ENCODE data around the gene LRRC66. TPM values are rescaled to one million over a fixed set of nuclear protein-coding genes. Genes with fewer than 3 reads are reported as not detected.

Gene LRRC66
- total RNA-seq, 1 donor from 2014 or later: 0.25 TPM

DNA sequence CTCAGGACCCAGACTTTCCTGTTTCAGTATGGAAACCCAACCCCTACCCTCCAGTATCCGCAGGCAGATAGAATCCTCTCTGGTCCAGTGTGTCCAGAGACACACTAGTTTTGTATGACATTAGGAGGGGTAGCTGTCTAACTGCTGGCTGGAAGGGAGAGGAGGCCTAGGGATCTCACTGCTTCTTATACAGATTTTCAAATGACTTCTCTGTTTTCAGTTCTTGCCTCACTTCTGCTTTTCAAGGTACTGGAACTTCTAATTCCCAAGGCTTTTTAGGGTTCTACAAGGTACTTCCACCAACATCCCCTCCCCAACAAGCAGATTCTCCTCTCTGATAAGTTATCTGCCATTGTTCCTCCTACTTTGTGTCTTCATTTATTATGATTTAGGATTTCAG lies 11.8 kb upstream of the LRRC66 start:
- Histone ChIP-seq H3K27ac (replicated peaks) (no peak overlapping the region), H3K9me3 (replicated peaks) (no peaks in the 10 kb centered on the region), H3K36me3 (peaks cover 40% of the 10 kb centered on the region), H3K4me3 (no peak overlapping the region), H3K27me3 (ENCODE audit: low read depth) (no peaks in the 10 kb centered on the region), H3K4me1 (peaks cover 28% of the 10 kb centered on the region)
- no peak for TF ChIP-seq CTCF (IDR thresholded peaks at IDR 0.05; ENCODE audit: borderline replicate concordance)
- intact Hi-C loops (cut with micrococcal nuclease): loop anchor here (5.0 kb wide), 1 partner anchor 190 kb away; the partner anchor contains the start of gene DCUN1D4
- no peak for DNase-seq

- Histone ChIP-seq H3K4me1 (peaks cover 7% of the 10 kb centered on the region), H3K4me3 (no peak overlapping the region), H3K9me3 (replicated peaks) (no peaks in the 10 kb centered on the region), H3K27ac (replicated peaks) (no peak overlapping the region), H3K27me3 (ENCODE audit: low read depth) (no peaks in the 10 kb centered on the region), H3K36me3 (peaks cover 68% of the 10 kb centered on the region)
- DNase-seq: no peak
- intact Hi-C loops (cut with micrococcal nuclease): loop anchor here (5.0 kb wide), 1 partner anchor 142 kb away; no protein-coding TSS in a partner anchor
- no peak for TF ChIP-seq CTCF (IDR thresholded peaks at IDR 0.05; ENCODE audit: borderline replicate concordance)
These were observed 8.8 kb upstream of the LRRC66 start for GRCh38 chr4:52028970-52029369.

- no peaks in the 10 kb centered on the region for H3K9me3 ChIP-seq (replicated peaks)
- H3K4me1 ChIP-seq: no peaks in the 10 kb centered on the region
- no peaks in the 10 kb centered on the region for H3K27me3 ChIP-seq (ENCODE audit: low read depth)
- no peak overlapping the region for H3K27ac ChIP-seq (replicated peaks)
- H3K4me3 ChIP-seq: no peak overlapping the region
- peaks cover 45% of the 10 kb centered on the region for H3K36me3 ChIP-seq
- DNase-seq: no peak
- intact Hi-C loops (cut with micrococcal nuclease): no loop called here
- TF ChIP-seq CTCF (IDR thresholded peaks at IDR 0.05; ENCODE audit: borderline replicate concordance): no peak
These were observed 2.3 kb downstream of the LRRC66 start for GRCh38 chr4:52017814-52018213.

- Histone ChIP-seq H3K4me3 (no peak overlapping the region), H3K27me3 (ENCODE audit: low read depth) (no peaks in the 10 kb centered on the region), H3K27ac (replicated peaks) (no peak overlapping the region), H3K9me3 (replicated peaks) (no peaks in the 10 kb centered on the region), H3K36me3 (peaks cover 43% of the 10 kb centered on the region), H3K4me1 (no peaks in the 10 kb centered on the region)
- TF ChIP-seq CTCF (IDR thresholded peaks at IDR 0.05; ENCODE audit: borderline replicate concordance): no peak
- intact Hi-C loops (cut with micrococcal nuclease): no loop called here
- DNase-seq: no peak
These were observed 3.2 kb downstream of the LRRC66 start for GRCh38 chr4:52016981-52017380.

GRCh38 chr4:52015366-52015765 lies 4.8 kb downstream of the LRRC66 start:
- Histone ChIP-seq H3K27ac (replicated peaks) (no peak overlapping the region), H3K27me3 (ENCODE audit: low read depth) (no peaks in the 10 kb centered on the region), H3K4me3 (no peak overlapping the region), H3K4me1 (no peaks in the 10 kb centered on the region), H3K9me3 (replicated peaks) (no peaks in the 10 kb centered on the region), H3K36me3 (peaks cover 47% of the 10 kb centered on the region)
- intact Hi-C loops (cut with micrococcal nuclease): no loop called here
- DNase-seq: no peak
- no peak for TF ChIP-seq CTCF (IDR thresholded peaks at IDR 0.05; ENCODE audit: borderline replicate concordance)

- H3K27me3 ChIP-seq (ENCODE audit: low read depth): no peaks in the 10 kb centered on the region
- no peak for TF ChIP-seq CTCF (IDR thresholded peaks at IDR 0.05; ENCODE audit: borderline replicate concordance)
- peaks cover 45% of the 10 kb centered on the region for H3K36me3 ChIP-seq
- H3K4me3 ChIP-seq: no peak overlapping the region
- no peaks in the 10 kb centered on the region for H3K9me3 ChIP-seq (replicated peaks)
- intact Hi-C loops (cut with micrococcal nuclease): no loop called here
- DNase-seq: no peak
- H3K27ac ChIP-seq (replicated peaks): no peak overlapping the region
- H3K4me1 ChIP-seq: no peaks in the 10 kb centered on the region
These were observed 5.3 kb downstream of the LRRC66 start for GRCh38 chr4:52014903-52015302.

Measured in left ventricle myocardium inferior (tissue), 1 donor.